RWPE1 (cell line): ENCODE results near the gene PARM1.

ENCODE experiments used
- CTCF ChIA-PET: fragments of 350-600 bp; sonication (Branson Sonifier 250); formaldehyde crosslinking; extraction: SDS; loops from one replicate; lab custom pipeline; 2021; lab: Yijun Ruan, JAX
- POLR2A ChIA-PET: fragments of 400-600 bp; formaldehyde crosslinking; extraction: SDS; loops from one replicate; lab custom pipeline; 2020; ENCODE audit warnings: antibody characterized with exemption; ENCODE audit not compliant: low non-redundant PET; lab: Yijun Ruan, JAX
- DNase-seq: peaks from one replicate; pipeline ENCODE4 v3.0.0; 2012; ENCODE audit warnings: low spot score
- H3K27ac ChIP-seq: fragments of 450-650 bp; 2 replicates; pipeline ENCODE4 v1.5.1; 2017
- CTCF ChIP-seq: fragments of 450-650 bp; conservative IDR thresholded peaks from 2 replicates; pipeline ENCODE4 v1.5.1; 2017; ENCODE audit warnings: low read depth, mild to moderate bottlenecking

PARM1 gene, protein sequence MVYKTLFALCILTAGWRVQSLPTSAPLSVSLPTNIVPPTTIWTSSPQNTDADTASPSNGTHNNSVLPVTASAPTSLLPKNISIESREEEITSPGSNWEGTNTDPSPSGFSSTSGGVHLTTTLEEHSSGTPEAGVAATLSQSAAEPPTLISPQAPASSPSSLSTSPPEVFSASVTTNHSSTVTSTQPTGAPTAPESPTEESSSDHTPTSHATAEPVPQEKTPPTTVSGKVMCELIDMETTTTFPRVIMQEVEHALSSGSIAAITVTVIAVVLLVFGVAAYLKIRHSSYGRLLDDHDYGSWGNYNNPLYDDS

DNA sequence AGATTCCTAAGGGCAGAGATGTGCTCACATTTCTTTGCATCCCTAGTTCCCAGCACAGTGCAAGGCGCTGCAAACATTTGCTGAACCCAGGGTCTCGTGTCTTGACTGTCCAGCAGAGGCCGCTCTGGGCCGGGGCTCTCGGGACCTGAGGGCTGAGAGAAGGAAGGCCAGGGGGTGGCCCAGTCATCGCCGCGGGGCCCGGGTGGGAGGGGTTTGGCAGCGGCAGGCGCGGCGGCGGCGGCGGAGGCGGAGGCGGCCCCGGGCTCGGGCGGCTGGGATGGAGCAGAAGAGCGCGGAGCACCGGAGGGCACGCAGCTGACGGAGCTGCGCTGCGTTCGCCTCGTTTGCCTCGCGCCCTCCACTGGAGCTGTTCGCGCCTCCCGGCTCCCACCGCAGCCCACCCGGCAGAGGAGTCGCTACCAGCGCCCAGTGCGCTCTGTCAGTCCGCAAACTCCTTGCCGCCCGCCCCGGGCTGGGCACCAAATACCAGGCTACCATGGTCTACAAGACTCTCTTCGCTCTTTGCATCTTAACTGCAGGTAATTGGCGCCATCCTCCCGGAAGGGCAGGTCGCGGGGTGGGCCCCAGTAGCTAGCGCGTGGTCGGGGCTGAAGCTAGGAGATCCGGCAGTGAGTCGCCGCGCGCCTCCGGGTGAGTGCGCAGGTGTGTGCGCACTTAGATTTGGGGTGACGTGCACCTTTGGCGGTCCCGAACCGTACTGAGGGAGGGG is at the start of gene PARM1:
PARM1 (plus strand) TSS at position 285 of the 730 bp plus-strand sequence; CDS start at position 497, 212 bp downstream.
- ChIA-PET POLR2A (no interaction called here), CTCF (interaction anchor here (0.6 to 2.2 kb wide), 6 partner anchors 15 to 915 kb away, joined by 3 to 6 read pairs (median 3); no protein-coding TSS in a partner anchor)
- peak; percentile 68 for TF ChIP-seq CTCF
- no peak within 1 kb of the TSS for H3K27ac ChIP-seq
- DNase-seq, result peak; percentile 75

GRCh38 chr4:74884266-74884665 is 48.6 kb upstream of the PARM1 start:
- CTCF ChIA-PET, result interaction anchor here (0.7 to 0.8 kb wide), 2 partner anchors 10 to 1177 kb away, joined by 3 to 4 read pairs; no protein-coding TSS in a partner anchor
- POLR2A ChIA-PET, result no interaction called here
- no peak for TF ChIP-seq CTCF
- no peak for DNase-seq
- no peak overlapping the region for H3K27ac ChIP-seq

DNA sequence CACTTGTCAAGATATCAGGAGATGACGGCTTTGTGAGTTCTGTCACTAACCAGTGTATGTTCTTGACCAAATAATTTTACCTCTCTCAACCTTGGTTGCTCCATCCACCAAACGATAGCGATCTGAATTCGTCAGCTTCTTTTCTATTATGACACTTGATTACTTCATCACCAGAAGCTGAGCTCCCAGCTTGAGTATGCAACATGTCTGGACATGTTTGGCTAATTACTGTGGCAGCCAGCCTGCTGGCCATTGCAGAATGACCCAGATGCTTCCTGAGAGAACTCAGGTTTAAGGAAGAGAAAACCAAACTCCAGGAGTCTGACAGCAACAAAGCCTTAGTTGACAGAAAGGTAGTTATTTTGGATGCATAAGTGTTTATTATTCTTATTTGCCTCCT is 46.4 kb upstream of the PARM1 start:
- CTCF ChIA-PET, result interaction anchor here (0.6 to 2.5 kb wide), 2 partner anchors 12 to 38 kb away, joined by 3 to 12 read pairs; no protein-coding TSS in a partner anchor
- H3K27ac ChIP-seq, result no peak overlapping the region
- POLR2A ChIA-PET, result no interaction called here
- peak; percentile 91 for DNase-seq
- no peak for TF ChIP-seq CTCF

DNA sequence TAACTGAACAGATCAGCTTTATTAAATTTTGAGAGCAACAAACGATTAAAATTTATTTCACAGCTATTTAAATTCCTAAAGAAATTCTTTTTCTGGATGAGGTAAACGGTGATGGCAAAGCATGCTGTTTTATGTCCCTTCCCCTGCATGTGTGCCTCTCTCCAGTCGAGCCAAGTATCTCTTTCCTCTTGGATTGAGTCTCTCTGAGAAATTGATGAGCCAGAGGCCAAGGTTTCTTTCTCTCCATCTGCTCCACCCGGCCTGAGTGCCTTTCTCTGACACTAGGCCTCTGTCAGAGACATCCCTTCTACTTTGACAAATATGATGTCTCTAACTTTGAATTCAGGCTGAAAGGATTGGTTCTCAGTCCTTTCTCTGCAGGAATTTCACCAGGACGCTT is 42.6 kb upstream of the PARM1 start:
- TF ChIP-seq CTCF, result no peak
- DNase-seq, result no peak
- no peak overlapping the region for H3K27ac ChIP-seq
- CTCF ChIA-PET, result no interaction called here
- POLR2A ChIA-PET, result no interaction called here

DNA sequence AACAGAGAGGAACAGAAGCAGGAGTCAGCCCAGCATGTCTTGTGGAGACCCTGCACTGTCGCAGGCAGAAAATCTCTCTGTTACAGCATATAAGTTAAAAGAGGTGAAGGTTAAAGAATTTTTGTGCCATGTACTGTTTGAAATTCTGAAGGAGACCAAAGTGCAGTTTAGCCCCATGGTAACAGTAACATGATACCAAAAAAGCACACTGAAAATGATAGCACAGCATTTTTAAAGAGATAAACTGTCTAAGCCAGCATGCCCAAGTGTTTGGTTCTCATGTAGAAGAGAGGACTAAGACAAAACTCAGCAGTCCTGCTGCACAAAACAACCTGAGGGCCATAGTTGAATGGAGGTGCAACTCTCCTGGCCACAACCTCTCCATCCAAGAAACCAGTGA is 41.9 kb upstream of the PARM1 start:
- ChIA-PET CTCF (interaction anchor here (1.0 kb wide), 1 partner anchor 17 kb away, joined by 3 read pairs; no protein-coding TSS in a partner anchor), POLR2A (no interaction called here)
- no peak for TF ChIP-seq CTCF
- H3K27ac ChIP-seq, result no peak overlapping the region
- DNase-seq, result no peak

DNA sequence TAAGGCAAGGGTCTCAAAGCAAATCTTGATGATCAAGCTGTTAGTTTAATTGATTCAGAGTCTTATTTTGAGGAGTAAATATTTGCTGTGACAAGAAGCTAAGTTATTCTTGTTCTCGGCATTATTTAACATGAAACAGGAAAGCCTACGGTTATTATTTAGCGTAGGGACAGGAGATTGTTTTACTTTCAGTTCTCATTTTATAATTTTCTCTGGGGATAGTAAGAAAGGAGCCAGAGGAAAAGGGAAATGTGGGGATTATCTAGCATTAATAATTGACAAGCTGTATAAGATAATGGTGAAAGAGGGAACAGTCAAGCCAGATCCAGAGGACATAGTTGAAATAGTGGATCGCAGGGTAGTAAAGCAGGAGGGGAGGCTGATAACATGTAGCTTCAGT is 39.7 kb upstream of the PARM1 start:
- ChIA-PET POLR2A (no interaction called here), CTCF (no interaction called here)
- no peak for TF ChIP-seq CTCF
- no peak overlapping the region for H3K27ac ChIP-seq
- DNase-seq, result no peak
